SIG-M5 treated with dmso at 0.1 percent for 504 hours (cell line): ENCODE measurements around the gene NKIRAS2.

Source experiments
- DNase-seq: peaks from one replicate; lab custom pipeline; 2025; ENCODE audit not compliant: unreplicated experiment; lab: John Stamatoyannopoulos, UW

Gene NKIRAS2

GRCh38 chr17:42019509-42020404 lies at the start of gene NKIRAS2:
TSS of gene NKIRAS2 (plus strand) at chr17:42020090. CDS start at chr17:42021578, 1,488 bp downstream.
- DNase-seq: peak; percentile 89

- no peak for DNase-seq
Observed at GRCh38 chr17:41970901-41971331, 49.0 kb upstream of the NKIRAS2 start.

- DNase-seq: no peak
Observed at GRCh38 chr17:41971721-41972523, 48.0 kb upstream of the NKIRAS2 start.

GRCh38 chr17:41972571-41973407 lies 47.1 kb upstream of the NKIRAS2 start:
- DNase-seq: peak; percentile 61

GRCh38 chr17:41973408-41973811 lies 46.5 kb upstream of the NKIRAS2 start:
- no peak for DNase-seq

- no peak for DNase-seq
Observed at GRCh38 chr17:41974031-41974430, 45.9 kb upstream of the NKIRAS2 start.

- no peak for DNase-seq
Observed at GRCh38 chr17:41974658-41975057, 45.2 kb upstream of the NKIRAS2 start.

- no peak for DNase-seq
Observed at GRCh38 chr17:41975099-41976083, 44.5 kb upstream of the NKIRAS2 start.

- no peak for DNase-seq
Observed at GRCh38 chr17:41976142-41976768, 43.6 kb upstream of the NKIRAS2 start.

GRCh38 chr17:41977991-41978390 lies 41.9 kb upstream of the NKIRAS2 start:
- DNase-seq: no peak

GRCh38 chr17:41982026-41982760 lies 37.7 kb upstream of the NKIRAS2 start:
- DNase-seq: no peak

- DNase-seq: no peak
Observed at GRCh38 chr17:41984454-41984853, 35.4 kb upstream of the NKIRAS2 start.

- no peak for DNase-seq
Observed at GRCh38 chr17:41985919-41986318, 34.0 kb upstream of the NKIRAS2 start.

- no peak for DNase-seq
Observed at GRCh38 chr17:41986634-41987033, 33.3 kb upstream of the NKIRAS2 start.

- DNase-seq: no peak
Observed at GRCh38 chr17:41987642-41988041, 32.2 kb upstream of the NKIRAS2 start.

GRCh38 chr17:41988418-41988817 lies 31.5 kb upstream of the NKIRAS2 start:
- DNase-seq: no peak

GRCh38 chr17:41989702-41990419 lies 30.0 kb upstream of the NKIRAS2 start:
- DNase-seq: no peak

- no peak for DNase-seq
Observed at GRCh38 chr17:41992576-41992975, 27.3 kb upstream of the NKIRAS2 start.
